ENCODE results near the gene YBX1.
"Not testable (repeated sequence)": the region's sequence is repeated elsewhere in the genome, so short reads cannot be mapped to it uniquely, and the experiment has no call there.

Gene YBX1

GRCh38 chr1:42748021-42748420 lies 65.8 kb downstream of the YBX1 start:
- DNase-seq (ENCODE audit: low read depth in 1 of 2, low spot score in 1 of 2): no peak

DNA sequence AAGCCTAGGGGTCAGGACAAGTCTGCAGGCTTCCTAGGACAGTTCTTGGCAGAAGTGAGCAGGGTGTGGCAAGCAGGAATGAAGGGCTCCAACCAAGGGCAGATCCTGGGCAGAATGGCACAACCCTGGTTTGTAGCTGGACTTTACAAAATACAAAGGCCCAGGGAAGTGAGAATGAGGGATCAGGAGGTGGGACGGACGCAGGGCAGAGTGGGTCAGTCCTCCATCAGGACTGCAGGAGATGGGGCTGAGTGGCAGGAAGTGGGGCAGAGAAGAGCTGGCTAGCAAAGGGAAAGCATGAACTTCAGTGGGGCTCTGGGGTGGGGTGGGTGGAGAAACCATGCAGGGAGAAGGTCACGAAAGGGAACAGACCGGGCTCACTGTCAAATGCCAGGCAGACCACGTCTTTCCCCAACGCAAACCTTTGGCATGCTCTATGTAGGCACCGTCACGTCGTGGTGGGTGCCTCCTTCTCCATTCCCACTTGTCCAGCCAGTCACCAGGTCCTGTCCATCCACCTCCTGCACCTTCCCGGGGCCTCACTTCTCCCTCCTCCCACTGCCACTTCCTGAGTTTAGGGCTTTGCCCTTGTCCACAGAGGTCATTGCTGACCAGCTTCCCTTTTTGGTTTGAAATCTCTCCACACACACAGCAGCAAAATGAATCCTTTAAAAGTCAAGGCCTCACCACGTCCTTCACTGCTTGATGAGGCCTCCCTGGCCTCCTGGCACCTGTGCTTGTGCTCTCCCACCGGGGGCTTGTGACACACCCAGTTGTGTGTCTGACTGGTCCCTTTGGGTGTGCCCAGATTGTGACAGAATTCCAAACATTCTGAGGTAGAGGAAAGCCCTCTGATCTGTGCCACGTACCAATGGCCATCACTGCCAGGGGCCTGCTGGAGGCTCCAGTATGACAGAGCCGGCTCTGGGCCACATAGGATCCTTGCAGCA lies 66.5 kb downstream of the YBX1 start:
- DNase-seq (ENCODE audit: low read depth in 1 of 2, low spot score in 1 of 2): no peak

- no peak for DNase-seq (ENCODE audit: low read depth in 1 of 2, low spot score in 1 of 2)
Measured at GRCh38 chr1:42750041-42750440, 67.8 kb downstream of the YBX1 start.

GRCh38 chr1:42751511-42752070 lies 69.4 kb downstream of the YBX1 start:
- not testable (repeated sequence) for DNase-seq (ENCODE audit: low read depth in 1 of 2, low spot score in 1 of 2)

- no peak for DNase-seq (ENCODE audit: low read depth in 1 of 2, low spot score in 1 of 2)
Measured at GRCh38 chr1:42752284-42752683, 70.1 kb downstream of the YBX1 start.

GRCh38 chr1:42753070-42753469 lies 70.9 kb downstream of the YBX1 start:
- no peak for DNase-seq (ENCODE audit: low read depth in 1 of 2, low spot score in 1 of 2)
